HuH-7.5 (cell line): ENCODE measurements around the gene KRTAP22-2.

Experiments used
- DNase-seq: peaks from one replicate; pipeline ENCODE4 v3.0.0; 2011; ENCODE audit warnings: low spot score

Gene KRTAP22-2

GRCh38 chr21:30590297-30590696 is at the start of gene KRTAP22-2:
Gene KRTAP22-2 (minus strand): TSS chr21:30590397.
- DNase-seq: no peak

DNA sequence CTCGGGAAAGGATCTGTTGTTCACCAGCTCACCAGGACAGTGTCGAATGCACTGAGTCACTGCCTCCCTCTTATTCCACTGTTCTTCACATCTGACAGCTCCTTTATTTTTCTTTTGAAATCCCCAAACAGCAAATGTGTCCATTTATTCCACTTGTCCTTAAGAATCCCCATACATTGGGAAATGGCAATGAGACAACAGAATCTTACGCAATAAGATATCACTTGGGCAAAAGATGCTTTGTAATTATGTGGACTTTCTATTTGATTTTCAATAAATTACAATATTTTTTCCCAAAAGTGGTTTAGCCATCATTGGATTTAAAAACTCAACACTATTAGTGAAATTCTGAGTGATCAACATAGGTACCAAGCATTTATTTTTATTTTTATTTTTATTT is 48.5 kb upstream of the KRTAP22-2 start:
- no peak for DNase-seq

DNA sequence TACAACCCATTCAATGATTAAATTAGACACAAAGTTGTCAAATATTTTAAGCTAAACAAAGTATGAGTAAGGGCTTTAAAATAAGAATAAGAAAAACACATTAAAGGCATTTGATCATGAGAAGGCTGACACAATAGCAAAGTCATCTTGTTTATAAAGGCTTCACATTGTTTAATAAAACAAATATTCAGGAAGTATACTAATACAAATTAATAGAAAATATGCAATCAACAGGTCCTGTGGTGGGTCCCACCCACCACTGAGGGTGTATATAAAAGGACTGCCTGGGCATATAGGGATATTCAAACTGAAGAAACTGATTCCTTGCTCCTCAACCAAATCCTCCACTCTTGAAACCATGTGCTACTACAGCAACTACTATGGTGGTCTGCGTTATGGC is 44.7 kb upstream of the KRTAP22-2 start, which contains the start of gene KRTAP20-2:
KRTAP20-2 (plus strand) TSS at position 301 of the 400 bp plus-strand sequence; CDS start at position 359, 58 bp downstream.
- no peak for DNase-seq

DNA sequence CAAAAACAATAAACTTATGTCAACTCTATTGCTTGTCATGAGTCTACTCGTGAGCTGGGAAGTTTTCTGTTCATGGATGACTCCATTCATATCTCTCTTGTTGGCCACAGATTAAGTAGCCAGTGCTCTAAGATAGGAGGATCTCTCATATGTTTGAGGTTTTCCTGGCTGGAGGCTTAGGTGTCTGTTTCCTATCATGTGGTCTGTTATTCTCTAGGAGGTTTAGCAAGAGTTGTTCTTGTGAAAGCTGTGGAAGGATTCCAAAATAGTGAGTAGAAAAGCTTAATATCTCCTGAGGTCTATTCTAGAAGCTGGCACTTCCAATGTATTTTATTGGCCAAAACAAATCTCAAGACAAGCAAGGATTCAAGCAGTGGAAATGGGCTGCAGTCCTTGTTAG is 39.0 kb upstream of the KRTAP22-2 start:
- DNase-seq: no peak

- no peak for DNase-seq
These were observed 37.9 kb upstream of the KRTAP22-2 start for GRCh38 chr21:30628109-30628508.

- DNase-seq: no peak
These were observed 35.4 kb upstream of the KRTAP22-2 start for GRCh38 chr21:30625449-30626165.

DNA sequence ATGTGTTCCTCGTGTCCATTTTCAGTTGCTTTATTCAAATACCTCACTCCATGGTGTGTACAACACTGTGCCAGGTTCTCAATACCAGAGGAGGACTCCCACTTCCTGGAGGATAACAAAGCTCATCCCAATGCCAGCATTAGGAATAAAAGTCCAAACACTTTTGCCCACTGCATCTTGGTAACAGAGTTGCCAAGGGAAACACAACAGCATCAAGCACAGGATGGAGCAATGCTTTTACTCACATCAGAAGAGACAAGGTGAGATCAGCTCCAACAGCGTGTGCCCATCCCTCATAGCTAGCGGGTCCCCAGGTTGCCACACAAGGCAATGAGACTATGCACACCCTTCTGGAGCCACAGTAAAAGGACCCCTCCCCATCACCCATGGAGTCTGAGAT is 33.2 kb upstream of the KRTAP22-2 start:
- DNase-seq: no peak

- no peak for DNase-seq
These were observed 30.3 kb upstream of the KRTAP22-2 start, which contains the start of gene KRTAP20-4 for GRCh38 chr21:30620522-30620921. Gene KRTAP20-4 (plus strand): TSS chr21:30620627.

GRCh38 chr21:30620080-30620479 is 29.9 kb upstream of the KRTAP22-2 start:
- DNase-seq: no peak

GRCh38 chr21:30616125-30616524 is 25.9 kb upstream of the KRTAP22-2 start, which contains the start of gene KRTAP20-1:
Gene KRTAP20-1 (plus strand): TSS chr21:30616425. CDS start chr21:30616455, 30 bp downstream.
- no peak for DNase-seq

- DNase-seq: no peak
These were observed 25.0 kb upstream of the KRTAP22-2 start for GRCh38 chr21:30615199-30615598.

GRCh38 chr21:30613836-30614235 is 23.6 kb upstream of the KRTAP22-2 start, which contains the start of gene KRTAP6-1:
Gene KRTAP6-1 (minus strand): TSS chr21:30613930. CDS start chr21:30613904, 26 bp downstream.
- DNase-seq: no peak

DNA sequence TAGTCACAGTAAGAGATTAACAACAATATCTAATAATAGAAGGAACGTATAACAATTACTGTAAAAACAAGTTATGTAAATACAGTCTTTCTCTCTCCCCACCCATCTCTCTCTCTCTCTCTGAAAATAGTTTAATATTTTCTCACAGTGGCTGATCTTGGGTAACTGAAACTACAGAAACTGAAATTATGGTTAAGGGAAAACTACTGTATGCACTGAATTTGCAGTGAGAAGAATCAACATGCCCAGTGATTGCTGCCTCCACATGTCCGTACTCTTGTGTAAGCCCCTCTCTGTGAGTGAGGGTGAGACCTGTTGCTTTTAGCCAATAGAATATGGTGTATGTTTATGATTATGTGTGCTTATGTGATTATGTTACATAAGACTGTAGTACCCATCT is 21.9 kb upstream of the KRTAP22-2 start:
- DNase-seq: no peak

DNA sequence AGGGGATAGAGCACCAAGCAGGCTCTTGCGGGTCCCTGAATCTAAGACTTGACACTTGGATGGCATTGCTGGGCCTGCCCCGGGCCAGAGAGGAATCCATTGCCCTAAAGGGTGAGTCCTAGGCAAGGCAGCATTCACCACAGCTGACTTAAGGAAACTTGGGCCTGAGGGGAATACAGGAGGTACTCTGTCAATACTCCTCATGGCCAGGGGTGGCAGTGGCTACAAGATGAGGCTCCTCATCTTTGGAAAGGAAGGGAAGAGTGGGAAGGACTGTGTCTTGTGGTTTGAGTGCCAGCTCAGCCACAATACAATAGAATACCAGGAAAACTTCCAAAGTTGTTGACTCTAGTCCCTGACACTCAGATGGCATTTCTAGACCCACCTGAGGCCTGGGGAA is 15.8 kb upstream of the KRTAP22-2 start:
- DNase-seq: no peak

- DNase-seq: no peak
These were observed 10.6 kb upstream of the KRTAP22-2 start, which contains the start of gene KRTAP22-1 for GRCh38 chr21:30600787-30601186. Gene KRTAP22-1 (plus strand): TSS chr21:30601087.

DNA sequence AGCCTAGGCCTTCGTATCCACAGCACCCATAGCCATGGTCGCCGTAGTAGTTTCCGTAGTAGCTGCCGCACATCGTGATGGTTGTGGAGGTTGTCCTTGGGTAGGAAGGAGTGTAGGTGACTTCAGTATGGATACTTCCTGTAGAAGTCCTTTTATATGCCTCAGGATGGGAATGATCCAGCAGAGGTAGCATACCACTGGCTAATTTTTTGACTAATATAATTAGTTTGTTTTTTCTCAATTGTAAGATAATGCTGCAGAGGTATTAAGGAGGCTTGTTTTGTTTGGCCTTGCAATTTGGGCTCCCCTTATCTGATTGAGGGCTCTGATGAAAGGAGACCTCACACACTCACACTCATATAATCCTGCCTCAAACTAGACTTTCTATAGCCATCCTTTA is 8.6 kb upstream of the KRTAP22-2 start, which contains the start of gene KRTAP6-2:
KRTAP6-2 (minus strand) TSS at position 101 of the 400 bp plus-strand sequence; CDS start at position 73, 28 bp downstream.
- DNase-seq: no peak

- no peak for DNase-seq
These were observed 1.9 kb upstream of the KRTAP22-2 start, which contains the start of gene KRTAP6-3 for GRCh38 chr21:30592140-30592539. Gene KRTAP6-3 (plus strand): TSS chr21:30592440. CDS start chr21:30592446, 6 bp downstream.

DNA sequence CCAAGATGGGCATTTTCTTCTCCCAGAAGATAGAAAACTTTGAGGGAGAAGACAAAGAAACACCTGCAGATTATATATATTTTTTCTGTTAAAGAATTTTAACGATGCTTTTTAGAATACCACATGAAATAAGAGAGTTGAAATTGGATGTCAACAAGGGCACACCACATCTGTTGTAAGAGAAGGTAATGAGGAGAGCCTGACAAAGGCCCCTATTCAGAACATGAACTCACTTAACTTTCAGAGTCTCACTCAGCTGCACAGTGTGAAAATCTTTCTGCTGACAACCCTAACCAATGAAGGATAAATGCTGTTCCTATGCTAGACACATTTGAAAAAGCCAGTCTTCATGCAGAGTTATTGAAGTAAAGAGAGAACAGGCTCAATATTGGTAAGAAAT is 7.3 kb downstream of the KRTAP22-2 start:
- no peak for DNase-seq

DNA sequence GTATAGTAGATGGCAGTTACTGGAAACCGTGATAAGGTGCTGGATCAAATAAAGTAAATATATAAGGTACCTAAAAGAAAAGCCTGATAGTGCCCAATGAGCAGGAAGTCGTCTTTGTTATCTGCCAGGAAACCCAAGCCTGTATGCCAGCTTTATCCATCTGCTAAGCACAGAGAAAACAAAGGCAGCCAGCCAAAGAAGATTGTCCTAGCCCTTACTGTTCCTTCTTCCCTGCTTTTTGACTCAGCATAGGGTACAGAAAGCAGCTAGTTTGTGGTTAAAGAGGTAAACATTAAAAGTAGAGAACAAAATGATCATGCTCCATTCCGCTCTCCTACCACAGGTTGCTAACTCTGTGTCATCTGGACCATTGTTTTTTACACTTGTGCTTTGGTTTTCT is 10.1 kb downstream of the KRTAP22-2 start:
- no peak for DNase-seq

DNA sequence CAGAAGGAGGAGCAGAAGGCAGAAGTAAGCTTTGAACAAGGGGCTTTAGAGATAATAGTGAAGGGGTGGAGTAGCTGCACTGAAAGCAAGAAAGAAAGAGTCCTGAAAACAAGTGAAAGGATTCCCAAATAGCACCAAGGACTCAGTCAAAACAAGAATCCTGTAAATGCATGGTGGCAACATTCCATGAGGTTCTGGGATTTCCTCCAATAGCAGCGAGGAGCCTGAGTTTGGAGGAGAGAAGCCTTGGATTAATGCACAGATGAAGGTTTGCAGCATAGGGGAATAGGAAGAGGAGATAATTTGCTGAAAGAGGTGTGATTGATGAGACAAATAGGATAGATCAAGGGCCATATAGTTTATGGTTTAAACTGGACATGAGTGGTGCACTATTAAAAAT is 10.9 kb downstream of the KRTAP22-2 start:
- DNase-seq: no peak

DNA sequence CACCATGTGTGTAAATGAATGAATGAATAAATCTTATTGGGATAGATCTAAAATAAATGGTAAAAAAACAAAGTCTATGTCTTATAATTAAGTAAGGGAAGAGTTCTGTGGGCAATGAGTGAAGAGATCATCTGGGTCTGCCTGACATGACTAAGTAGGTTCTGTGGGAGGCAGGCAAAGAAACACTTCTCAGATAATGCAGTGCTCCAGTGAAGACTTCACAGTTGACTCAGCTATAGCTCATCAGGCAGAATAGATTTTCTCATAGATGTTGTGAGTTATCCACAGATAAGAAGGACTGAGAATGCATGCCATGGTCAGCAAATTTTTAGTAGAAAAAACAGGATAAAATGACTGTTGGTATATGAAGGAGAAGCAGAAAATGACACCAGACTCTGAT is 12.4 kb downstream of the KRTAP22-2 start:
- no peak for DNase-seq

- no peak for DNase-seq
These were observed 22.6 kb downstream of the KRTAP22-2 start for GRCh38 chr21:30567617-30568016.

- no peak for DNase-seq
These were observed 26.6 kb downstream of the KRTAP22-2 start for GRCh38 chr21:30563630-30564029.
